Measurements from ENCODE around the gene PAK1.

PAK1 gene

GRCh38 chr11:77370217-77370616 lies 103.7 kb downstream of the PAK1 start:
- no peak for DNase-seq (ENCODE audit: low read depth)

GRCh38 chr11:77361184-77361583 lies 112.7 kb downstream of the PAK1 start:
- peak; percentile 71 for DNase-seq (ENCODE audit: low read depth)

- no peak for DNase-seq (ENCODE audit: low read depth)
Measured at GRCh38 chr11:77359481-77359880, 114.4 kb downstream of the PAK1 start.

- no peak for DNase-seq (ENCODE audit: low read depth)
Measured at GRCh38 chr11:77353131-77353530, 120.8 kb downstream of the PAK1 start.

GRCh38 chr11:77351281-77351886 lies 122.5 kb downstream of the PAK1 start:
- no peak for DNase-seq (ENCODE audit: low read depth)

- DNase-seq (ENCODE audit: low read depth), result no peak
Measured at GRCh38 chr11:77347948-77348347, 125.9 kb downstream of the PAK1 start.

GRCh38 chr11:77346906-77347603 lies 126.8 kb downstream of the PAK1 start:
- peak; percentile 84 for DNase-seq (ENCODE audit: low read depth)

GRCh38 chr11:77345621-77346020 lies 128.3 kb downstream of the PAK1 start:
- DNase-seq (ENCODE audit: low read depth), result peak; percentile 26

GRCh38 chr11:77340501-77340900 lies 133.4 kb downstream of the PAK1 start:
- DNase-seq (ENCODE audit: low read depth), result no peak

GRCh38 chr11:77332259-77332658 lies 141.6 kb downstream of the PAK1 start:
- DNase-seq (ENCODE audit: low read depth), result no peak

GRCh38 chr11:77325159-77325558 lies 148.7 kb downstream of the PAK1 start:
- no peak for DNase-seq (ENCODE audit: low read depth)

- DNase-seq (ENCODE audit: low read depth), result no peak
Measured at GRCh38 chr11:77324508-77324907, 149.4 kb downstream of the PAK1 start.

- no peak for DNase-seq (ENCODE audit: low read depth)
Measured at GRCh38 chr11:77322926-77323590, 150.8 kb downstream of the PAK1 start.

- peak; percentile 53 for DNase-seq (ENCODE audit: low read depth)
Measured at GRCh38 chr11:77322506-77322905, 151.4 kb downstream of the PAK1 start.

GRCh38 chr11:77320351-77320750 lies 153.5 kb downstream of the PAK1 start:
- DNase-seq (ENCODE audit: low read depth), result no peak

- no peak for DNase-seq (ENCODE audit: low read depth)
Measured at GRCh38 chr11:77318600-77318999, 155.3 kb downstream of the PAK1 start.

GRCh38 chr11:77316733-77317342 lies 157.1 kb downstream of the PAK1 start:
- no peak for DNase-seq (ENCODE audit: low read depth)

- DNase-seq (ENCODE audit: low read depth), result no peak
Measured at GRCh38 chr11:77312107-77312506, 161.8 kb downstream of the PAK1 start.

GRCh38 chr11:77311701-77312100 lies 162.2 kb downstream of the PAK1 start:
- DNase-seq (ENCODE audit: low read depth), result no peak

GRCh38 chr11:77310721-77311120 lies 163.2 kb downstream of the PAK1 start:
- DNase-seq (ENCODE audit: low read depth), result no peak

GRCh38 chr11:77309401-77310085 lies 164.4 kb downstream of the PAK1 start:
- no peak for DNase-seq (ENCODE audit: low read depth)

- no peak for DNase-seq (ENCODE audit: low read depth)
Measured at GRCh38 chr11:77308838-77309237, 165.1 kb downstream of the PAK1 start.

Measured in GM04504 (cell line).